Stimulated activated CD4-positive, alpha-beta T cell treated with anti-CD3 and anti-CD28 coated beads, Interleukin-15, amount 100 ng/mL, for 1 hour (primary cell): ENCODE data around the gene RLN3.
"Not testable (repeated sequence)": the region's sequence is repeated elsewhere in the genome, so short reads cannot be mapped to it uniquely, and the experiment has no call there.

Experiments used
- DNase-seq, 2 donors: peaks; one replicate each; pipeline ENCODE4 v3.0.0-alpha.2; 2020; ENCODE audit warnings: low read depth in 1 of 2, low spot score in 1 of 2

RLN3 gene

DNA sequence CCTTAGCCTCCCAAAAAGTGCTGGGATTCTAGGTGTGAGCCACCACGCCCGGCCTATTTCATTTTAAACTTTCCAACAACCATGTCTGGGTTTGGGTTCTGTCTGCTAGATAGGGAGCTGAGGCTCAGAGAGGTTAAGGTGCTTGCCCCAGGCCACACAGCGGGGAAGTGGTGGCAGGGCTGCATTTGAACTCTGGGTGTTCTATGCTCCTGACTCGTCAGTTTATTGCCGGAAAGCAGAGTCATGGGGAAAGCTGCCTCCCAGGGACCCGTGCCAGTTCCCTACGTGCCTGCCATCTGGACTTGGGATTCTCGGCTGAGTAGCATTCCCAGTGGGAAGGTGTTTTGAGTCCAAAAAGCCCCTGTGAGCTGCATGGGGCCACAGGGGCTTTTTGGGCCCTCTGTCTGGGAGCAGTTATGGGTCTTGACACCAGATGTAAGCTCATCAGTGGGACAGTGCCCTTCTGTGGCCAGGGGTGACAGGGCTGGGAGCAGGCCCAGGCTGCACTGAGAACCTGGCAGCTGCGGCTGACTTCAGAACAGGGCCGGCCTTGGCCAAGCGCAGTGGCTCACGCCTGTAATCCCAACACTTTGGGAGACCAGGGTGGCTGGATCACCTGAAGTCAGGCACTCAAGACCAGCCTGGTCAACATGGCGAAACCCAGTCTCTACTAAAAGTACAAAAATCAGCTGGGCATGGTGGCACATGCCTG, 32.8 kb upstream of the RLN3 start:
- DNase-seq, result no peak

DNA sequence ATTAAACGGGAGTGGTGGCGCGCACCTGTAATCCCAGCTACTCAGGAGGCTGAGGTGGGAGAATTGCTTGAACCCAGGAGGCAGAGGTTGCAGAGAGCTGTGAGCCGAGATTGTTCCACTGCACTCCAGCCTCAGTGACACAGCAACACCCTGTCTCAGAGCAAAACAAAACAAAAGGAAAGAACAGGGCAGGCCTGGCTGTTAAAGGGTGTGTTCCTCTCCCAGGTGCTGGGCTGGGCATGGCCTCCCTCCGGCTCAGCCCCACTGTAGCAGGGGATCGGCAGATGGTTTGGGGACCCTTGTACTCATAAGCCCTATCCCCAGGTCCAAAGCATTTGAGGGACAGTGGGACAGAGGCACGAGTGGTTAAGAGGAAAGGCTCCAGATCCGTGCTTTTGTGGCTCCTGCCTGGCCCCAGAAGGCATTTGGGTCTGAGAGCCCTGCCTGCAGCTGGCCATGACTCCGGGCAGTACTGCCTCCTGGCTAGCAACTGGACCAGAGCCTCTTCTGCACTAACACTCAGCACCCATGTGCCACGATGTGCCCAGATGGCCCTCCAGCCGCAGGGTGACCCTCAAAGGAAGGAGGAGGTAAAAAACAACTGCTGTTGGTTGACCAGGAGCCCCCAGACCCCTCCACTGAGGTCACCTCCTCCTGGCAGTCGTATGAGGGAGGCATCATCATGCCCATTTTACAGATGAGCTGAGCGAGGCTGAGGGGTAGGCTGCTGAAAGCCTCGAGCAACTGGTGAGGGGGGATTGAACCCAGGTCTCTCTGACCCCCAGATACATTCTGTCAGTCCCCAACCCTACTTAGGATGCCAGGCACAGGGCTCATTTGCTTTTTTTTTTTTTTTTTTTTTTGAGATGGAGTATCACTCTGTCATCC, 31.8 kb upstream of the RLN3 start:
- DNase-seq, result no peak

DNA sequence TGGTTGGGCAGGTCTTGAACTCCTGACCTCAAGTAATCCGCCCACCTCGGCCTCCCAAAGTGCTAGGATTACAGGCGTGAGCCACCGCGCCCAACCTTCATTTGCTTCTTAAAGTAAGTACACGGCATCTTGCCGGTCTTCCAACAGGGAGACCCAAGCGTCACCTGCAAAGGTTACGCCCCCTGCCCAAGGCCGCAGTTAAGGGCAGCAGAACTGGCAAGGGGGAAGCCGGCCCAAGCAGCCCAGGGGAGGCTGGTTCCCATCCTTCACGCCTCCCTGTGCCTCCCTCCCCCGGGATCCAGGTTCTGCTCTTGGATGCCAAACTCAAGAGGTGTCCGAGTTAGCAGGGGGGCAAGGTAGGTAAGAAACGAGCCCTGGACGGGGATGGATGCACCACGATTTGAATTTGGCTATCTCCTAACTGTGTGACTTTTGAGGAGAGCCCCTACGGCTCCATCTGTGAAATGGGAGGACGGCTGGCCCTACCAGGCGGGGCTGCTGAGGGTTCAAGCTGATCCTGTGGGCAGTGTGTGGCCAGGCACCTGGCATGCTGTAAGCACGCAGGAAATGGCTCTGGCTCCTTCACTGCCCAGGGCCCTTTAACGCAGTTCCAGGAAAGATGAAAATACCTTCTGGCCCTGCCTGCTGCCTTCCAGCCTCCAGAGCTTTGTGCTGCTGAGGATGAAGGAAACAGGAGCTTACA, 30.9 kb upstream of the RLN3 start:
- DNase-seq, result no peak

DNA sequence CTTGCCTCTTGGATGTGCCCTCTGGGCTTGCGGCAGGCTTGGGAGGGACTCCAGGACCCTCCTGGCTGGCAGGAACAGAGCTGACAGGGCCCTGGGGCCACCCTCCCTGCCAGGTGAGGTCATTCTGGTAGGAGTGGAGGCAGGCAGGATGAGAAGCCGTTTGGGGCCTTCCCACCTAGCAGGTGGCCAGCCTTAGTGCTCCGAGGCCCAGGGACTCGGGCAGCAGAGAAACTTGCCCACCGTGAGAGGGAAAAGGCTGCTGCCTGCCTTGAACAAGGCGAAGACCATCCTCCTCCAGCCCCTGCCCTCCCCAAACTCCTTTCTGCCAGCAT, 30.4 kb upstream of the RLN3 start:
- DNase-seq, result no peak

DNA sequence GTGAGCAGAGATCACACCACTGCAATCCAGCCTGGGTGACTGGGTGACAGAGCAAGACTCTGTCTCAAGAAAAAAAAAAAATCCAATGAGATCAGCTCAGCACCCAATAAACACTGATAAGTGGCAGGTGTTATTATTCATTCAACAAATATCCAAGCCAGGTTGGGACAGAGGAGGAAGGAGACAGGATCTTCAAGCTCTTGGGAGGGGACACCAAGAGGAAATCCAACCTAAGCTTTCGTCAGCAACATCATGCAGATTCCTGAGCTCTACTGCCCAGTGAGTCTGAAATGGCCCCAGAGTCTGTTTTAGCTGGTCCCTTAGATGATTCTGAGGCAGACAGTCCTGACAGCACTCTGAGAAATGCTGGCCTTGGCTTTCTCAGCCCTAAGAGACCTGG, 29.5 kb upstream of the RLN3 start:
- no peak for DNase-seq

DNA sequence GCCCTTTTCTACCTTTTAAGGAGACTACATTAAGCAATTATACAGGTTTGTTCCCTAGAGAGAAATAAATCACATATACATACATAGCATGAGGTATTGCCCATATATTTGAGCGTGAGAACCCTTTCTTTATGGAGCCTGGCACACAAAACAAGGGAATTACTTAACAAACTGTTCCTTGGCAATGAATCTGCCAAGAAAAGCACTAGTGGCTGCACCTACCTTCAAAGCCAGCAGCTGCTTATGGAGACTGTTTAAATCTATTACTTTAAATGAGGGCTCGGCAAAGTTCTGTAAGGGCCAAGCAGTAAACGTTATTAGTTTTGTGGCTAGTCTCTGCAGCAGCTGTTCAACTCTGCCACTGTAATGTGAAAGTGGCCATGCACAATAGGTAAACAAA, 28.9 kb upstream of the RLN3 start:
- DNase-seq, result no peak

DNA sequence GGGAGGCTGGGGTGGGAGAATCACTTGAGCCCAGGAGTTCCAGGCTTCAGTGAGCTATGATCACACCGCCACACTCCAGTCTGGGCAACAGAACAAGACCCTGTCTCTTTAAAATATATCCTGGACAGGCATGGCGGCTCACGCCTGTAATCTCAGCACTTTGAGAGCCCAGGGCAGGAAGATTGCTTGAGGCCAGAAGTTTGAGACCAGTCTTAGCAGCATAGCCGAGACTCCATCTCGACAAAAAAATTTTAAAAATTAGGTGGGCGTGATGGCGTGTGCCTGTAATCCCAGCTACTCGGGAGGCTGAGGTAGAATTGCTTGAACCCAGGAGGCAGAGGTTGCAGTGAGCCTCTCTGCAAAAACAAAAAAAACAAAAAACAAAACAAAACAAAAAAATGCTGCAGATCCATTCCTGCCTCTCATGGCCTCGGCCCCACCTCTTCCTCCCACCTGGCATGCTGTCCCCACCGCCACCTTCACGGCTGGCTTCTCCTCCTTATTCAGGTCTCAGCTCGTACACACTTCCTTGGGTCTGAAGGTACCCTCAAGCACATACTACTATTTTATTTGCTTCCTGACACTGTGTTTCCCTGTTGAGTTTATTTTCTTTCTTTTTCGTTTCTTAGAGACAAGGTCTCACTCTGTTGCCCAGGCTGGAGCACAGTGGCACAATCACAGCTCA, 27.1 kb upstream of the RLN3 start:
- no peak for DNase-seq

DNA sequence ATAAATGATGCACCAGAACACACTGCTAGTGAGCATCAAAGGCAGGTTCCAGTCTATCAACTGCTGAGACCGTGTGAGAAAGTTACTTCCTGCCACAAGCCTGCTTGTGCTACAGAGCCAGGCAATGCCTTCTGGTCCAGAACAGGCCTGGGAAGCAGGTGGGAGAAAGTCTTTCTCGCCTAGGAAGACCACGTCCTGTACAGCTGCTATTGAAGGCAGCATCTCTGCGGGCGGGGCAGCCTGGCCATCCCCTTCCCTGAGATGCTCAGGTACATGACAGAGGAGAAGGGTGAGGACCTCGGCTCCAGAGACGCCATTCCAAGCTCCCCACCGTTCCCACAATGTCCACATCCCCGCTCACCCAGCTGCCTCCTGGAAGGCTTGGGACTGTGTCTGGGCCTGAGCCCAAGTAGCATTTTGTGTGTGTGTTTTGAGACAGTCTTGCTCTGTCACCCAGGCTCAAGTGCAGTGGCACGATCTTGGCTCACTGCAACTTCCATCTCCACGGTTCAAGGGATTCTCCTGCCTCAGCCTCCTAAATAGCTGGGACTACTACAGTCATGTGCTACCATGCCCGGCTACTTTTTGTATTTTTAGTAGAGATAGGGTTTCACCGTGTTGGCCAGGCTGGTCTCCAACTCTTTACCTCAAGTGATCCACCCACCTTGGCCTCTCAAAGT, 25.2 kb upstream of the RLN3 start:
- no peak for DNase-seq

DNA sequence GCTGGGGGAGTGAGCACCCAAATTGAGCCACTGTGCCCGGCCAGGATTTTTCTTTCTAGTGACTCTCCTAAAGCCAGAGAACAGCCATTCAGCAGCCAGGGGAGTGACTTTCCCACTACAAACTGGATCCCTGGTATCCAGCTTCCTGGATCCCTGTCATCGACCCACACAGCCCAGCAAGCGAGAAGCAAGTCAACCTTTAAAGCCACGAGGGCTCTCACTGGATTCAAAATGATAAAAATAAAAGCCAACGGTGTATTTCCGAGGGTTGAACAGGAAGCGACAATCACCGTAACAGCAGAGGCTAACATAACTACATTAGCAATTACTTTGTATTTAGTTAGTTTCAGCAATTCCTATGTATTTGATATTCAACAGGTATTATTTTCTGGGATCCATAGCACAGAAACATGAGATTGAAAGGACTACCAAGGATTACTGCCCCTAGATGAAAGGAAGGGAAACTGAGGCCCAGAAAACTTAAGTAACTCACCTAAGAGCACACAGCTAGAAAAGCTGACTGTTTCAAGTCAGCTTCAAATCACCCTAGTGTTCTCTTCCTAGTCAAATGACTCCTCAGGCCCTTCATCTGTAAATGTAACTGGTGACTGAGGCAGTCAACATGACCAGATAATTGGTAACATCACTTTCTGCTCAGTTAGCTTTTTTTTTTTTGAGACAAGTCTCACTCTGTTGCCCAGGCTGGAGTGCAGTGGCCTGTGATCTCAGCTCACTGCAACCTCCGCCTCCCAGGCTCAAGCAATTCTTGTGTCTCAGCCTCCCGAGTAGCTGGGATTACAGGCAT, 24.5 kb upstream of the RLN3 start:
- no peak for DNase-seq

DNA sequence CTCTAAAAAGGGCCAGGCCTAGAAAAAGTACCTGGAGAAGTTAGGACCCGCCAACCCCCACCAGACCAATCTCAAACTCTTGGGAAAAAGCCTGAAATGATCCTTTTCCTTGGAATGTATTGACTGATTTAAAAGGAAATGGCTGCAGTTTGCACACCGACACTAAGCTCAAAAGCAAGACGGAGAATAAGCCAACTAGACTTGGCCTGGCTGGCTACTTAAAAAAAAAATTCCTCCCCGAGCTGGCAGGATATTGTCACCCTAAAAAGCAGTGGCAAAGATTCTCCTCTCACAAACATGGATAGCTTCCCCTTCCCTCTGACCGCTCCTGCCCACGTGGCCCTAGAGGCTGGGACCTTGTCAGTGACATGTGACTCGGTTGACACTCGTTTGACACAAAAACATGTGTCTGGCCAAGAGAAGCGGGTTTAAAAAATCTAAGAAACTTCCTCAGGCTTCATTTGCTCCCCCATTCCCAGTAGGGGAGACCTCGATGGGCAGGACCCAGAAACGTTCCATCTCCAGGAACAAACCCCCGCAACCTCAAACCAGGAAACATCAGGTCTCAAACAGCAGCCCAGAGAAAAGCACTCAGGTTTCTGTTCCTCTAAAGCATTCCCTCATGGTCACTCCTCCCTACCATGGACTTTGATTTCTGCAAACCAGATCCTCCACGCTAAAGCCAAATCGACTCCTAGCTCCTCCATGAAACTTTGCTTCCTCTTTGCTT, 23.2 kb upstream of the RLN3 start:
- no peak for DNase-seq

DNA sequence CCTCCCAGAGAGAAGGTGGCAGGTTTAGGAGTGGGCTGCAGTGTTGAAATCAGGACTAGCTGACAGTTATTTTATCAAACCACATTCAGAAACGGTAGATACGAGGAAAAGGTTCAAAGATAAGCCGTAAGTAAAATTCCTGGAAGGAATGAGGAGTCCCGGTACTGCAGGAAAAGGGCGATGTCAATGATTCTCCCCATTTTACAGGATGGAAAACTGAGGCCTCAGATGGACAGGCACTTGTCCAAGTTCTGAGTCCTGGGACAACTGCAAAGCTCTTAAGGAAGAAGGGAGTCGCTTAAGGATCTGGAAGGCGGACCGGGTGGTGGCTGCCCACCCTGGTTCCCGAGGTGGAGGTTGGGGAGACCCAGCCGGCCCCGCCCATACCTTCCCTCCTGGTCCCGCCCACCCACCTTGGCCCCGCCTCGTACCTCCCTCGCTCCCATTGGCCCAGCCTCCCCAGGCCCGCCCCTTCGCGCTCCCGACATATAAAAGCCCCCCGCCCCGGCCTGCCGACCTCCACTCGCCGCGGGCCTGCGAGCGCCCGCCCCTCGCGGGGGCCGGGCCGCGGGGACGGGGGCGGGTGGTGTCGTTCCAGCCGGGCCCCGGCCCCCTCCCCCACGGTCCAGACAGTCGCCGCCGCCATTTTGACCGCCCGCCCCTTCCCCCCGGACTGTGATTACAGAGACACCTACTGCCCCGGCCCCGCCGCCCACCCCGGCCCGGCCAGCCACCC, 22.4 kb upstream of the RLN3 start:
- DNase-seq, result peak; percentile 83 to 90

DNA sequence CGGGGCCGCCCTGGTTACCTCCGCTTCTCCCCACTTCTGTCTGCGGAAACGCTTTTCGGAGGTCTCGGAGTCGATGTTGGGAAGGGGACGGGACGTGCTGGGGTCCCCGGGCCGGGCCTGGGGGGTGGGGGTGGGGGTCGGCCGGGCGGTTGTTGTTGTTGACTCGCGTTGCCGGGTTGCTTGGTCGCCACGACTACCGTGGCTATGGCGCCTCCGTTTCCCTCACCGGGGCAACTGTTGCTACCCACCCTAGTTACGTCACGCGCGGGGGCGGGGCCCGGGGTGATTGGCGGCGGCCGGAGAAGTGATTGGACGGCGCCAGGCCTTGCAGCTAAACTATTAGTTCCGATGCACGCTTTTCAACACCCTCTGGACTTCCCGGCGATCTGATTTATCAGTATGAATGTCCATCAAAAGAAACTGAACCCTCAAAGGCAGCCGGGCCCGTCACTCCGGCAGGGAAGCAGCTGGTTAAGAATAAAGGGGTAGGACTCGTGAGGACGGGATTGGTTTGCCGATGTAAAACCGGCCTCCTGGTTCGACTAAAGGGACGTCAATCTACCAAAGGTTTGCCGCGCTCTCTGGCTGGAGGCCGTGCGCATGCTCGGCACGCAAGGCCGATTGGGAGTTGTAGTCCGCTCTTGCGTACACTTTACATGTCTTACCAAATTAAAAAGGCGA, 21.7 kb upstream of the RLN3 start, which contains the start of gene RFX1:
RFX1 (minus strand) TSS at position 236 of the 681 bp plus-strand sequence. CDS start 12,477 bp downstream, outside the sequence.
- peak; percentile 100 for DNase-seq

DNA sequence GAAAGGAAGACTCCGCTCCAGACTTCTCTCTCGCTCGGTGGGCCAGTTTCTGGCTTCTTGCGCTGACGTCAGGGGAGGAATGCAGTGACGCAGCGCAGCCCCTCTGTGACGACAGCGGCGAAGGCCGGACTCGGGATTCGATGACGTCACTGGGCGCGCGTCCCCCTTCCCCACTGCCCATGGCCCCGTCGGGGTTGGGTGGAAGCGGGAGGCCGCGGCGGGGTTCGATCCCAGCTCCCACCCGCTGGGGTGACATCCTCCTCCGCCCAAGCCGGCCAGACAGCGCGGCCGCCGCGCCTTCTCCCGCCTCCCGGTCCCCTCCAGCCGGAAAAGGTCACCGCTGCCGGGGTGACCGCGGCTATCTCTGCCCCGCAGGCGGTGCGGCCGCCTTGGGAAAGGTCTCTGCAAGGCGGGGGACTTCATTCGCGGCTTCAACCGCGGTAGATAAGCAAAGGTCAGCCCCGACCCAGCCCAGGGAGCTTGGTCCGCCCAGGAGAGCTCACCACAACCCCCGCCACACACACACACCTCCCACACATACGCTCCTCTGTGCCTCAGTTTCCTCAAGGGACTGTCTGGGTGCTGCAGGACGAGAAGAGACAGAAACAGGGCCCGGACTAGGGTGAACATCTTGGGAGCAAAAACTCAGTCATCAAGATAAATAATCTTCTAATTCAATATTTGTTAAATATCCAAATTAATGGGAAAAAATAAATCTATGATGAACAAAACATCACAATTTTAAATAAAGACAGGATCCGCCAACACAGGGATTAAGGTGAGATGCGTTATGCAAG, 21.0 kb upstream of the RLN3 start:
- no peak for DNase-seq

DNA sequence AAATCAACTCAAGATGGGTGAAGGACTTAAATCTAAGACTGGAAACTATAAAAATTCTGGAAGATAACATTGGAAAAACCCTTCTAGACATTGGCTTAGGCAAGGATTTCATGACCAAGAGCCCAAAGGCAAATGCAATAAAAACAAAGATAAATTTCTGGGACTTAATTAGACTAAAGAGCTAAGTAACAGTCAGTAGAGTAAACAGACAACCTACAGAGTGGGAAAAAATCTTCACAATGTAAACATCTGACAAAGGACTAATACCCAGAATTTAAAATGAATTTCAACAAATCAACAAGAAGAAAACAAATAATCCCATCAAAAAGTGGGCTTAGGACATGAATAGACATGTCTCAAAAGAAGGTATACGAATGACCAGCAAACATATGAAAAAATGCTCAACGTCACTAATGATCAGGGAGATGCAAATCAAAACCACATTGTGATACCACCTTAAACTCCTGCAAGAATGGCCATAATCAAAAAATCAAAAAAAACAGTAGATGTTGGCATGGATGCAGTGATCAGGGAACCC, 15.5 kb upstream of the RLN3 start:
- DNase-seq, result no peak

DNA sequence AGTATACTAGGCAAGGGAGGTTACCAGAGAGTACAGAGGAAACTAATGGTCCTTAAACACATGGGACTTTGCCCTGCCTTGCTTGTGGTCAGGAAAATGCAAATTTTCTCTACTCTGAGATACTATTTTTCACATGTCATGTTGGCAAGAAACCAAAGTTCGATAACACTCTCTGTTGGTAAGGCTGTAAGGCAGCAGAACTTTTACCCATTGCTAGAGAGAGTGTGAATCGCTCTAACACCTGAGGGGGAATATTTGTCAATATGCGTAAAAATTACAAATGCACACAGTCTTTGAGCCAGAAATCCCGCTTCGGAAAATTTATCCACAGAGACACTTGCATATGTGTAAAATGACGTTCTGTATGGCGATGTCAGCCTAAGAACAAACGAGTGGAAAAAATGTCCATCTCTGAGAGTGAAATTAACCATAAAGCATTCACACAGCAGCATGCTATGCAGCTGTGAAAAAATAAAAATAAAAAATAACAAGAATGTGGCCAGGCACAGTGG, 12.4 kb upstream of the RLN3 start:
- no peak for DNase-seq

DNA sequence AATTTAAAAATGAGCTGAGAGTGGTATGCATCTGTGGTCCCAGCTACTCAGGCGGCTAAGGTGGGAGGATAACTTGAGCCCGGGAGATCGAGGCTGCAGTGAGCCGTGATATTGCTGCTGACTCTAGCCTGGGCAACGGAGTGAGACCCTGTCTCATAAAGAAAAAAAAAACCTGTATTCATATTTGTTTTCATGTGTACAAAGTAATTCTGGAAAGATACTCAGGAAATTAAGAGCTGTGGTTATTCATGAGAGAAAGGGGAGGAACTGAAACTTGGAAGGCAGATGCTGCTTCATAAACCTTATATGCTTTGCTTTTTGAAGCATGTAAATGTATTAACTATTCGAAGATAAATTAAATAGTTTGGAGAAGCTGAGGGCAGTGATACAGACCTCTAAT, 8.8 kb upstream of the RLN3 start:
- no peak for DNase-seq

DNA sequence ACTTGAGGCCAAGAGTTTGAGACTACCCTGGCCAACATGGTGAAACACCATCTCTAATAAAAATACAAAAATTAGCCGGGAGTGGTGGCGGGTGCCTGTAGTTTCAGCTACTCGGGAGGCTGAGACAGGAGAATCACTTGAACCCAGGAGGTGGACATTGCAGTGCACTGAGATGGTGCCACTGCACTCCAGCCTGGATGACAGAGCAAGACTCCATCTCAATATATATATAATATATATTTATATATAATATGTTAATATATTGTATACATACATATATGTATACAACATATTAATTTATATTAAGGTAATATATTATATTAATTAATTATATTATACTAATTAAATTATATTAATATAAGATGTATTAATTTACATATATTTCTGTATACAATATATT, 8.2 kb upstream of the RLN3 start:
- DNase-seq, result not testable (repeated sequence)
